Fibroblast of mammary gland (primary cell): ENCODE results near the gene ZNF208.
"Not testable (repeated sequence)": the region's sequence is repeated elsewhere in the genome, so short reads cannot be mapped to it uniquely, and the experiment has no call there.

ENCODE experiments used
- DNase-seq: peaks from one replicate; pipeline ENCODE4 v3.0.0-alpha.2; 2010; ENCODE audit warnings: low read depth
- H3K4me3 ChIP-seq: 2 replicates; pipeline ENCODE4 v1.5.1; 2011; ENCODE audit warnings: low read depth, mild to moderate bottlenecking, low read length, moderate library complexity; ENCODE audit not compliant: control insufficient read depth
- CTCF ChIP-seq: conservative IDR thresholded peaks from 2 replicates; pipeline ENCODE4 v1.5.1; 2011; ENCODE audit warnings: low read depth, low read length, inconsistent platforms; ENCODE audit not compliant: control insufficient read depth, insufficient read depth

Gene ZNF208

GRCh38 chr19:22010437-22011143 lies at the start of gene ZNF208:
Gene ZNF208 (minus strand): TSS chr19:22010943. CDS start chr19:22010794, 149 bp downstream.
- peak within 1 kb of the TSS; percentile 21 for H3K4me3 ChIP-seq
- peak; percentile 31 for DNase-seq

DNA sequence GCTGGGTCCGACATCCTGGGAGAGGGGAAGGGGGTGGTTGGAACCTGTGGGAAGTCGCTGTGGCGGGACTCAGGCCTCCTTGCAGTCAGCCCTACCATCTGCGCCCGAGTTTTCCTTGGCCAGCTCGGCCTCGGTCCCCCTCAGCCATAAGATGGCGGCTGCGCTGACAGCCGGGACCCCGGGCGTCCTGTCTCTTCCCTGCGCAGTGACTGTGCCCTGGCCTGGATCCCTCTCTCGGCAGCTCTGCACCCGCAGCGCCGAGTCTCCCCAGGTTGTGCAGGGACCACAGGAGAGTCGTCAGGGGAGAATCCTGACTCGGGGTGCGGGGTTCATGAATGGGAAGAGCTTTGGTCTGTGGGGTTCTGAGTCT lies 41.9 kb upstream of the ZNF208 start:
- DNase-seq, result no peak
- no peak for TF ChIP-seq CTCF
- peak overlapping the region; percentile 67 for H3K4me3 ChIP-seq

DNA sequence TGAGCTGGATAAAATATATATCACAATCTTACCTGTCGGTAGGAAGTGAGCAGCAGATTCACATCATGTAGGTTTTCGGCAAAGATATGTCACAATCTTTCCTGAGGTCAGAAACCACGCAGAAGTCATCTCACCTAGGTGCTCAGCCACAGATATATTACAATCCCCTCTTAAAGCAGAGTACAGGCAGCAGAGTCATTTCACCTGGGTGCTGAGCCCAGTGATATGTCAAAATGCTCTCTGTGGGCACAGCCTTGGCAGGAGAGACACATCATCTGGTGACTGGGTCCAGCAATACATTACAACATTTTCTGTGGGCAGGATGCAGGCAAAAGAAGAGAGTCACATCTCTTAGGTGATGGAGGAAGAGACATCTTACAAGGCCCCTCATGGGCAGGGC lies 30.4 kb upstream of the ZNF208 start:
- DNase-seq, result not testable (repeated sequence)

GRCh38 chr19:22030680-22031079 lies 19.9 kb upstream of the ZNF208 start:
- TF ChIP-seq CTCF, result no peak
- H3K4me3 ChIP-seq, result no peak overlapping the region
- no peak for DNase-seq

More for the DNA sequence above, 30.4 kb upstream of the ZNF208 start:
- H3K4me3 ChIP-seq, result not testable (repeated sequence)

- TF ChIP-seq CTCF, result no peak
- H3K4me3 ChIP-seq, result no peak overlapping the region
- no peak for DNase-seq
Observed at GRCh38 chr19:22026687-22027086, 15.9 kb upstream of the ZNF208 start.

- H3K4me3 ChIP-seq, DNase-seq: not testable (repeated sequence)
Observed at GRCh38 chr19:22025539-22025938, 14.8 kb upstream of the ZNF208 start.

- TF ChIP-seq CTCF, result no peak
- H3K4me3 ChIP-seq, result no peak overlapping the region
- DNase-seq, result no peak
Observed at GRCh38 chr19:21970466-21970865, 40.3 kb downstream of the ZNF208 start.

DNA sequence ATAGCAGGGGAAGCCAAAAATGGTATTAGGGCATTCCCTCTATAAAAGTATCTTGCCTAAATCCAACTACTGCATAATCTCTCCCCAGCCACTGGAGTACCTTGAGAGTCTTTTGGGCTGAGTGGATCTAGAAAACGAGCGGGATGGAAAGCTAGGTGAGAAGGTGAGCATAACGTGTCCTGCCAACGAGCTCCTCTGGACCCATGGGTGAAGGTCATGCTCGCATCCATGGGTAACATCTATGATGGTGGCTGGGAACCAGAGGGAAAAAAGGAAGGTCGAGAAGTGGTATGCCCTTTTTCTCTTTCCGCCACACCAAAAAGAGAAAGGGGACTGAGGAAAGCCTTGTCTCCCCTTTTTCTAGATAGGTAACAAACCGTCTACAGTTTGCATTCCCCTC lies 63.0 kb downstream of the ZNF208 start:
- no peak for TF ChIP-seq CTCF

GRCh38 chr19:21940684-21941083 lies 70.1 kb downstream of the ZNF208 start:
- no peak for DNase-seq
- no peak overlapping the region for H3K4me3 ChIP-seq
- no peak for TF ChIP-seq CTCF

More for the DNA sequence above, 63.0 kb downstream of the ZNF208 start:
- peak; percentile 18 for DNase-seq
- H3K4me3 ChIP-seq, result no peak overlapping the region
